HT1080 (cell line): ENCODE measurements around the gene MLST8. TPM values are rescaled to one million over a fixed set of nuclear protein-coding genes. Genes with fewer than 3 reads are reported as not detected.
A peak's percentile ranks its signal among the peaks of the same experiment; 100 is the strongest.

ENCODE experiments used
- DNase-seq: peaks from one replicate; pipeline ENCODE4 v3.0.0-alpha.2; 2015; ENCODE audit warnings: low read depth
- total RNA-seq: library from RNA; depleted of rRNA; stranded (reverse); fragments of >200 nt; shearing (Covaris generic); gene quantifications from 2 replicates; pipeline ENCODE4 v1.2.3, GENCODE V29; 2014

MLST8 gene
- total RNA-seq, 1 experiment from 2014 or later, result 69.1 TPM

DNA sequence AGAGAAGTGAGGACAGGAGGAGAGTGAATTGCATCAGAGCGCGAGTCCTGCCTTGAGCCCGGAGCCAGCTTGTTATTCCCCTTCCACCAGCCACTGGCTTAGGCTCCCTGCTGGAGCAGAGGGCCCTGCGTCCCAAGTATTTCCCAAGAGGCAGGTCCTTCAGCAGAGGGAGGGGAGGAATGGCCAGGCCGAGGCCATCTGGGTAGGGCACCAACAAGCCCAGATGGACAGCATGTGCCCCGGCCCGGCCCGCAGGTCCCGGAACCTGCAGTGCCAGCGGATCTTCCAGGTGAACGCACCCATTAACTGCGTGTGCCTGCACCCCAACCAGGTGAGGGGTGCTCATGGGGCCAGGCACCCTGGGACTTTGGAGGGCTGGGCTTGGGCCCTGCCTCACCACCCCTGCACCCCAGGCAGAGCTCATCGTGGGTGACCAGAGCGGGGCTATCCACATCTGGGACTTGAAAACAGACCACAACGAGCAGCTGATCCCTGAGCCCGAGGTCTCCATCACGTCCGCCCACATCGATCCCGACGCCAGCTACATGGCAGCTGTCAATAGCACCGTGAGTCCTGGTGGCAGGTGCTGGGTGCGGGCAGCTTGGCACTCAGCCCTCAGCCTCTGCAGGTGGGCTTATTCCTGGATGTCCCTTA lies 1.7 kb downstream of the MLST8 start:
- no peak for DNase-seq

DNA sequence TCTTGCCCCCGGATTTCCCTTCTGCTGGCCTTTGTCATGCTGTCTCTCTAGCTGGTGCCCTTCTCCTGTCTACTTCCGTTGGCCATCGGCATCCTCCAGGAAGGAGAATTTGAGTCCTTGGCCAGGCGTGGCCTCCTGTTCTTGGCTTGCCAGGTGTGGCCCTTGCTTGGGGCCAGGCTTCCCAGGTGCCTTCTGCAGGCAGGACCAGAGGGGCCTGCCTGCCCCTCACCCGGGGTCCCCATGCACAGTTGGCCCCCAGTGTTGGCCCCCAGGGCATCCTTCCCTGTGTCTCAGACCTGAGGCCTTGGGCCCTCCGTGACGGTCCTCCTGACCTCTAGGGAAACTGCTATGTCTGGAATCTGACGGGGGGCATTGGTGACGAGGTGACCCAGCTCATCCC lies 2.6 kb downstream of the MLST8 start:
- DNase-seq, result no peak

DNA sequence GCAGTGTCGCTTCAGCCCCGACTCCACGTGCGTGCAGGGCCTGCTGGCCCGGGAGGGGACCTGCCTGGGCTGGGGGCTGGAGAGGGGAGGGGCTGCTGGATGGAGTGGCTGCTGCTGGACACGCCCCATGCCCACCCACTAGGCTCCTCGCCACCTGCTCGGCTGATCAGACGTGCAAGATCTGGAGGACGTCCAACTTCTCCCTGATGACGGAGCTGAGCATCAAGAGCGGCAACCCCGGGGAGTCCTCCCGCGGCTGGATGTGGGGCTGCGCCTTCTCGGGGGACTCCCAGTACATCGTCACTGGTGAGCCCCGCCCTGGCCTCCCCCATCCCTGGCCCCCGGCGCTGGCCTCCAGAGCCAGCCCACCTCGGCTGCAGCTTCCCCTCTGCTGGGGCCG lies 3.1 kb downstream of the MLST8 start:
- no peak for DNase-seq

DNA sequence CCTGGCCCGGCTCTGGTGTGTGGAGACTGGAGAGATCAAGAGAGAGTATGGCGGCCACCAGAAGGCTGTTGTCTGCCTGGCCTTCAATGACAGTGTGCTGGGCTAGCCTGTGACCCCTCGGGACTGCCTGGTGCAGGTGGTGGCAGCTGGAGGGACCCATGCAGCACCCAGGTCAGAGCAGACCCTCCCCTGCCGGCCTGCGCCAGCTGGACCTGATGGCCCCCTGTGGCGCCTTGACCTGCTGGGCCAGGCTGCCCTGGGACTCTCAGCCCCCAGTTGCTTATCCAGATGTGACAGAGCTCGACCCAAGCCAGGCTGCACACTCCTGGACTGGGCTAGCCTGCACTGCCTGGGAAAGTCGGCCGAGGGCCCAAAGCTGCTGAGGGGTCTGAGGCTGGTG lies 3.5 kb downstream of the MLST8 start:
- DNase-seq, result no peak

DNA sequence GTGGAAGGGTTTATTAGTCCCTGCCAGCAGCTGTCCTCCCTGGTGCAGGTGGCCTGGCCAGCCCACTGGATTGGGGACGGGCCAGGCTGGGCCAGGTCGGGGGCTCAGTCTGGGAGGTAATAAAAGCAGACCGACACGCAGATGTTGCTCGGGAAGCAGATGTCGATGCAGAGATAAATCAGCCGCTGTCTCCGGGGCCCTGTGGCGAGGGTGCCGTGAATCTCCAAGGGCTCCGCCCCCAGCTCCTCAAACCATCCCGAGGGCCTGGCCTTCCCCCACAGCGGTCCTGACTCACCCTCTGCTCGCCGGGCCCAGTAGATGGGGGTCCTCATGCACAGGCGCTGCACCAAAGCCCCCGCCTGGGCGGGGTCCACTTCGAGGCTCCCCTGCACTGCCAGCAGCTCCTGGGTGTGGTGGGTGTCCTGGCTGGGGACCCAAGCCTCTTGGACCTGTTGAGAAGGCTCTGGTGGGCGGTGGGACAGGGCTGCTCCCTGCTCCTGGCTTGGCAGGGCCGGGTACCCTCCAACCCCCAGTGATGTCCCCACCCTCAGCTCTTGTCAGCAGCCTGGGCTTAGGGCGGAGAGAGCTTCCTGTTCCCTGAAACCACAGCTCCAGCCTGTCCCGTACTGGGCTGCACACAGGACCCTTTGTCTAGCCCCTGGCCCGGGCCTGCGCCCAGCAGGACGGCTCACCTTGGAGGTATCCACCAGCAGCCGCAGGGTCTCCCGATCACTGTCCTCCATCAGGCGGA lies 4.2 kb downstream of the MLST8 start:
- DNase-seq, result no peak

DNA sequence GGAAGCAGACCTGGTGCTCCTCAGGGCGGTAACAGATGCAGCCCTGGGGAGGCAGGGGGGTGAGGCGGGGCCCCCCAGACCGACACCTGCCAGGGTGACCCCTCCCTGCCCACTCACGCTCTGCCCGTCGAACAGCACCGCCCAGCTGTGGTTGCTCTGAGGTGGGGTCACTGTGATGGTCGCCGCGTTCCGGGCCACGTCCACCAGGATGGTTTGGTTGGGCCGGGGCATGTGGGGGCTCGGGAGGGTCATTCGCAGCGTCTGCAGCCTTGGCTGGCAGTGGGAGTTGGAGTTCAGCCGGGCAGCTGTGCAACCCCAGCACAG lies 4.7 kb downstream of the MLST8 start:
- no peak for DNase-seq

DNA sequence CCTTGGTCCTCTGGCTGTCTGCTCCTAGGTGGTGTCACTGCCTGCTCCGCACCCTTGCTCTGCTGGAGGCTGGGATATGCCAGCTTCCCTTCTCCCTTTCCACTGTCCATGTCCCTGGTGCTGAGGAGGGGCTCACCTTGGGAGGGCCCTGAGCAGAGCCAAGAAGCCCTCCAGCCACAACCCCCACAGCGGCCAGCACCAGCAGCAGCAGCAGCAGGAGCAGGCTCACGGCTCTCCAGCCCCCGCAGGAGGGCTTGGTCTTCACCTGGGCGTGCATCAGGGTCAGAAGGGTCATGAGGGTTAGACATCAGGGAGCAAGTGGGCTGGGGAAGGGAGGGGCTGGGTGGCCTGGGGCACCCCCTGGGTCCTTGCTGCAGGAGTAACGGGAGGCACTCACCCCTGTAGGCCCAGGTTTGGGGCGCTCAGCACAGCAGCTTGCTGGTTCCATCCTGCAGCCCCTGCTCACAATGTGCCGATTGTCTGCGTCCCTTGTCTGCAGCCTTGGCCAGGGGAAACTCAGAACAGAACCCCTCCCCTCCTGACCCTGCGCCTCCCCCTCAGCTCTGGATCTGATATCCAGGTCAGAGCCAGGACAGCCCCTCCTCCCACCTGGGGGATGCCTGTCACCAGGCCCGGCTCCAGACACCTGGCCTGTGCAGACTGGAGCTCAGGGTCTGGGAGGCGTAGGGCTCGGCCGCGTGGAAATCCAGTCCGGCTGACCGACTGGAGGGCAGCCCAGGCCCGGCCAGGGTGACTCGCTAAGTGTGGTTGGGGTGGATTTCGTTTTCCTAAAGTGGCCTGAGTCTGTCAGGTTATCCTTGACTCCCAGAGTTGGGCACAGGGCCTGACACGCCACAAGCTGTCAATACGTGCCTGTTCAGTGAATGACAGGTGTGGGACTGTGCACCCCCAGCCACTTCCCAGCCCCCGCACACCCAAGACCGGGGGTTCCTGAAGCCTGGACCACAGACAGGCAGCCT lies 5.4 kb downstream of the MLST8 start, which contains the start of gene BRICD5:
TSS of gene BRICD5 (minus strand) at position 478 of the 980 bp plus-strand sequence. CDS start at position 448, 30 bp downstream.
- DNase-seq, result no peak

DNA sequence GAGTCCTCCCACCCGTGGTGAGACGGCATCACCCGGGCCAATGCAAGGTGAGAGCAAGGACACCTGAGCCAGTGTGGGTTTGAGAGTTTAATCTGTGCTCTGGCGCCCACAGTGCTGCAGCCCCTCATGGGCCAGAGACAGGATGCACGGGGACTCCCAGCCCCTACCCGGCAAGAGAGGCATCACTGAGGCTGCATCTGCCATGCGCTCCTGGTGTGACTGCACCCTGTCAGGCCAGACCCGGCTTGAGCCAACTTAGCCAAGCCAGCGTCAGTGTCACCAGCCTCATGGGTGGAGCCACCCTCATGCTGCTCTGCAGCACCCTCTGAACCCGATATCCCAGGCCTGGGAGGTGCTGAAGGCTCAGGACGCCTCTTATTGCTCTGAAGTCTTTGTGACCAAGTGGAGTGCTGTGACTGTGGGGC lies 6.7 kb downstream of the MLST8 start:
- DNase-seq, result no peak

DNA sequence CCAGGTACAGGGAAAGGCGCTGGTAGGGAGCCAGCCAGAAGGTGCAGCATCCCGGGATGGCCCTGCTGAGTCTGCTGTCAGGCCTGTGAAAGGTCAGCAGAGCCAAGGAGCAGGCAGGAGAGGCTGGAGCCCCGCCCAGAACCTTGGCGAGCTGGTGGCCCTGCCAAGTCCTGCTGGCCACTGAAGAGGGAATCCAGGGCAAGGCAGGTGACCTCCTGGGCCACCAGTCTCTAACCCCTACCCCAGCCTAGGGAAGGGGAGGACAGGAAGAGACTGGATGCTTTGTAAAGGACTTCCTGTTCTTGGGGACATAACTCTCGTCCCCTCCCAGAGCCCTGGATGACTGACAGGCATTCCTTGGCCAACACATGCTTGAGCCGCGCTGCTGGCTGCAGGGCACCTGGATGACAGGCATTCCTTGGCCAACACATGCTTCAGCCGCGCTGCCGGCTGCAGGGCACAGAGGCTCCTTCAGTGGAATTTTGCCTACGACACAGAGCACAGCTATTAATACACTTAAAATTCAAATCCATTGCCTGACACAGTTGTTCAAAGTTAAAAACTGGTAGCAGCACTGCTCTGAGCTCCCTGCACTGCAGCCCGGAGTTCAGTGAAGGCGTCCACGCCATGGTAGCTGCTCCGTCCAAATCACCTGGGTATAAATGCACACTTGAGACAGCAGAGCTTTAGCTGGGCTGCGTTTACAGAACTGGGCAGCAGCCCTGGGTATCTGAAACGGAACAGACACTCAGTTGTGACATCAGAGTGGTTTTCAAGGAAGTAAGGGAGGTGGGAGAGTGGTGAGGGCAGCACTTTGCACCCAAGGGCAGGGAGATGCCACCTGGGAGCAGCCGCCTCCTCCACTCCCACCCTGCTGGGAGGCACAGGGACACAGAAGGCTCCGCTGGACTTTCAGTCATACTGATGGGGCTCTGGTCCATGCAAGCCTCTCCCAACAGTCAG lies 7.4 kb downstream of the MLST8 start:
- no peak for DNase-seq

DNA sequence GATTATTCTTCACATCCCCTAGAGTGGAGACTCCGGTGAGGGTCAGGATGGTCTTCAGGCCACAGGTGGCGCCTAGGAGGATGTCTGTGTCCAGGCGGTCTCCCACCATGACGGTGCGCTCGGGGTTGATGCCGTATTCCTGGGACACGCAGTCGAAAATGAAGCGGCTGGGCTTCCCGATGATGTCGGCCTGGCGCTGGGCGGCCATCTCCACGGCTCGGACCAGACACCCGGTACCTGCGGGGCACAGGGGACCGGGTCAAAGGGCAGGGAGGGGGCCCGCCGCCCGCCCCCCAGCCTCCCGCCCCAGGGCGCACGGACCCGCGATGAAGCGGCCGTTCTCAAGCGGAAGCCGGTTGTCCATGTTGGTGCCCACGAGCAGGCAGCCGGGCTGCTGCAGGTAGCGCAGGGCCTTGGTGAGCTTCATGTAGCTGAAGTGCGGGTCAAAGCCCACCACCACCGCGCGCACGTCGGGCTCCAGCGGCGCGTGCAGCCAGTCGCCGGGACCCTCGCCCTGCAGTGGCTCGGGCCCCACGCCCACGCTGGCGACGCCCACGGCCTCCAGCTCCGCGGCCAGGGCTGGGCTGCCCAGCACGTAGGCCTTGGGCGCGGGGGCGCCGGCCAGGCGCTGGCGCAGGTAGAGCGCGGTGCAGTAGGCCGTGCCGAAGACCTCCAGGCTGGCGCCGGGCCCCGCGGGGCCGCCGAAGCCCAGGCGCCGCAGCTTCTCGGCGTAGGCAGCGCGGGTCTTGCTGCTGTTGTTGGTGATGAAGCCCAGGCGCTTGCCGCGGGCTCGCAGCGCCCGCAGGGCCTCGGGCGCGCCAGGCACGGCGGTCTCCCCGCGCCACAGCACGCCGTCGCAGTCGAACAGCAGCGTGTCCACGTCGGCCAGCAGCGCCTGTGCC lies 8.8 kb downstream of the MLST8 start:
- no peak for DNase-seq

DNA sequence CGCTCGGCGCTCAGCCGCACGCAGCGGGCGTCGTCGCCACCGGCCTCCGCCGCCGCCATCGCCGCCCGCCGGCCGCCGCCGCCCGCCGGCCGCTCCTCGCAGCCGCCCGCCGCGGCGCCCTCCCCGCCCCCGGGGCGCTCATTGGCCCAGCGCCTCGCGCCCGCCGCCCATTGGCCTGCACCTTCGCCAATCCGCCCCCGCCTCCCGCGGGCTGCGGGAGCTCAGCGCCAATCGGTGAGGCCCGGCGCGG lies 9.4 kb downstream of the MLST8 start, which contains the start of gene PGP:
TSS of gene PGP (minus strand) at position 122 of the 250 bp plus-strand sequence. CDS start at position 59, 63 bp downstream.
- no peak for DNase-seq

DNA sequence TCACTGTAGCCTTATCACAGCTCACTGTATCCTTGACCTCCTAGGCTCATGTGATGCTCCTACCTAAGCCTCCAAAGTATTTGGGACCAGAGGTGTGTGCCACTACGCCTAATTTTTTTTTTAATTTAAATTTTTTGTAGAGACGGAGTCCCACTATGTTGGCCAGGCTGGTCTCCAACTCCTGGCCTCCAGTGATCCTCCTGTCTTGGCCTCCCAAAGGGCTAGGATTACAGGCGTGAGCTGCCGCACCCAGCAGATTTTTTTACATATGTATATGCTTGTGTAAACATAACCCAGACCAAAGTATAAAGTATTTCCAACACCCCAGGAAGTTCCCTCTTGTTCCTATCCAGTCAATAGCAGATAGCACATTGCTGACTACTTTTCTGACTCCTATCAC lies 11.1 kb downstream of the MLST8 start:
- DNase-seq, result no peak

DNA sequence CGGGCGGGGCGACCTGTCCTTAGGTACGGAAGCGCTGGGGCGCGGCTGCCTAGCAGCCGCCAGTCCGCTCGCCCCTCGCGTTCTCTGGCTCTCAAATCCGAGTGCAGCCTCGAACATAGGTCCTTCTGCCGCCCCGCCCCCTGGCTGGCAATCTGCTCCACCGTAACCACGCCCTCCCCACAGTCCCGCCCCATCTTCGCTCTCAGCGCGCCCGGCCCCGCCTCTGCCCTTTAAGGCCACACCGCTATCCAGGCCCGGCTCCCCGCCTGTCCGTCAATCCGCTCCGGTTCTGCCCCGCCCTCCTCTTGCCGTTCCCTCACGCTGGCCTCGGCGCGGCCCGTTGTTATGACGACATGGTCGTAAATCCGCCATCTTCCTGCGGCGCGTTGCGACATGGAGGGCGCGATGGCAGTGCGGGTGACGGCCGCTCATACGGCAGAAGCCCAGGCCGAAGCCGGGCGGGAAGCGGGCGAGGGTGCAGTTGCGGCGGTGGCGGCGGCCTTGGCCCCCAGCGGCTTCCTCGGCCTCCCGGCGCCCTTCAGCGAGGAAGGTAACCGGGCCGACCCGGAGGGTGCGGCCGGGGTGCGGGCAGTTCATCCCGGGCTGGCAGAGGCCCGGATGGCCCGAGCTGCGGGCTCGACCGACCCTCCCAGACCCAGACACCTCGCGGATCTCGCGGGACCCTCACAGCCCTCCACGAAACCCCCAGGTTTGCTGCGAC lies 18.1 kb downstream of the MLST8 start, which contains the start of gene E4F1:
TSS of gene E4F1 (plus strand) at position 371 of the 721 bp plus-strand sequence. CDS start at position 394, 23 bp downstream.
- DNase-seq, result peak; percentile 99

DNA sequence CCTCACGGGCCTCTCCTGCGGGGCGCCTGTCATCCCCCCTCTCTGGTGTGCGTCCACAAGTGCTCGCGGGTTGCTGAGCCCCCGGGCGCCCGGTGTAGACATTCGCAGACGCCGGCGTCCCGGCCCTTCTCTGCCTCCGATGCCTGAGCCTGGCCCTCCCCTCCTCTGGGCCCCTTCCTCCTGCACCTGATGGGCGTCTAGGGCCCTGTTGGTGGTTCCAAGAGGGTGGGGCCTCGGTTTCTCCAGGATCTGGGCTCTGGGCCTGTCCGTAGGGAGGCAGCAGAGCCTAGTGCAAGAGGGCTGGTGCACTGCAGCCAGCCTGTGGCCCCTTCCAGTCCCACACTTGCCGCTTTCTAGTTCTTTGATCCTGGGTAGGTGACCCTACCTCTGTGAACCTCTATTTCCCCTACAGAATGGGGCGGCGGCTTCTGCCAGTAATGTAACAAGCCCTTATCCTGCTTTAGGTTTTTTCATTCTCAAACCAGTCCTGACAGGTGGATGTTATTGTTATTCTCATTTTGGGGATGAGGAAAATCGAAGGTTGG lies 18.8 kb downstream of the MLST8 start:
- peak; percentile 54 for DNase-seq

DNA sequence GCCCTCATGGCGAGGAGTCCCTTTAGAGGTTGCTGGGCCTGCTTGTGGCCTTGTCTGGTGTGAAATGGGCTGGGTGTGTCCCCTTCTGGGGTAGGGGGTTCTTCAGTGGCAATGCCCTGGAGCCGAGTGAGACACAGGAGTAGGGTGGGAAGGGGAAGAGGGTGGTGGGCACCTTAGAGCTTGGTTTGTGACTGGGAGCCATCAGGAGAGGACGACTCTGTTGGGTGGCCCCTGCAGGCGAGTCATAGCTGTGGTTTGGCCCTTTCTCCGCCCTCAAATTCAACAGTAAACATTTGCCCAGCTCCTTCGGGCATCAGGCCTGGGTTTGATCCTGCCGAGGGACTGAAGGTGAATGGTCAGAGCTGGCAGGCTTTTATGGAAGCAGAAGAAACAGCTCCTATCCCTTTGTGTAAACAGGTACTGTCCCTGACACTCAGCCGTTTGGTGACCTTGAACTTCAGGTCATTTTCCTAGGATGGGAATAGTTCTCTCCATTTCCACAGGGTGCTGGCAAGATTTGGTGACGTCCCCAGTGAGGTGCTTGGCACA lies 21.1 kb downstream of the MLST8 start:
- no peak for DNase-seq

DNA sequence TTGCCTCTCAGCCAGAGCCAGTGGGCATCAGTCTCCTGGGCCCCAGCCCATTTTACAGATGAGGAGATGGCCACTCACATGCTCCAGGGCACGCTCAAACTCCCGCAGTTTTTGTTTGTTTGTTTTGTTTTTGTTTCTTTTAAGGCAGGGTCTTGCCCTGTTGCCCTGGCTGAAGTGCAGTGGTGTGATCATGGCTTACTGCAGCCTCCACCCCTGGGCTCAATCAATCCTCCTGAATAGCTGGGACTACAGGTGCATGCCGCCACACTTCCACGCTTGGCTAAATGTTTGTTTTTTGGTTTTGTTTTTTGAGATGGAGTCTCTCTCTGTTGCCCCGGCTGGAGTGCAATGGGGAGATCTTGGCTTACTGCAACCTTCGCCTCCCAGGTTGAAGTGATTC lies 21.7 kb downstream of the MLST8 start:
- no peak for DNase-seq

DNA sequence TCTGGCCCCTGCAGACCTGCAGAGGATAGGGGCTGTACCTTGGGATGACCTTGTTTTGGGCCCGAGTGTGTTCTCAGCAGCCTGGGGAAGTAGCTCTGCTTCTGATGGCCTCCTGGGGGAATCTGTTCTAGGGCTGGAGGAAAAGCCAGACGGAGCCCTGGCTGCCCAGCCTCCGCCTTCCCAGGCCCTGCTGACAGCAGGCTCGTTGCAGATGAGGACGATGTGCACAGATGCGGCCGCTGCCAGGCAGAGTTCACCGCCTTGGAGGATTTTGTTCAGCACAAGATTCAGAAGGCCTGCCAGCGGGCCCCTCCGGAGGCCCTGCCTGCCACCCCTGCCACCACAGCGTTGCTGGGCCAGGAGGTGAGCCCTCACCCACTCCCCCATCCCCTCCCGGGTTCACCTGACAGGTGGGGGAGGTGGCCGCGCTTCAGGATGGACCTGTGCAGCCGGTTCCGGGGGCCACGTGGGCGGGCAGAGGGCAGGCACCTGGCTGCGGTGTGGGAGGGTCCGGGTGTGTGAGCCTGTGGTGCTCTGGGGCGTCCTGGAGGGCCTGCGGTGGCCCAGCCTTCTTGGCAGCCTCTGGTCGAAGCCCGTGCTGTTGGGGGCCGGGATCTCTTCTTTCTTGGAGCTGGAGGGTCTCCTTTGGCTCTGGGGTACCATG lies 23.0 kb downstream of the MLST8 start:
- no peak for DNase-seq

DNA sequence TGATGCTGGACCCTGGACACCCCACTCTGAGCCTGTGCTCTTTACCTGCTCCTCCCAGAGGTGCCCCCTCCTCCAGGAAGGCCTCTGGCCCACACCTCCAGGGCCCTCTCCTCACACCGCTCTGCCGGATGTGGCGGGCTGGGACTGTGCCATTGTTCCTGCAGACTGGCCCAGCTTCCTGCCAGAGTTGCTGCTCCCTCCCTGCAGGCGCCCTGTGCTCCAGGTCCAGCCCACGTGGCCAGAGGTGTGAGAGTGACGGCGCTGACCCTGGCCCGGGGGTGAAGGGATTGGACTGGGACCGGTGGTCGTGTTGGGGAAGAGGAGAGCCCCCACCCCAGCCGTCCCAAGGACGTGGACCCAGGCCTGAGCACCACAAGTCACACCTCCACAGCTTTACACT lies 23.8 kb downstream of the MLST8 start:
- no peak for DNase-seq
